Activated CD4-positive, alpha-beta T cell treated with anti-CD3 and anti-CD28 coated beads, Interleukin-2, amount 50 U/mL, for 48 hours (primary cell): Measurements from ENCODE around the gene NHERF2.

Experiments
- DNase-seq, 2 experiments: peaks; one replicate each; pipeline ENCODE4 v3.0.0-alpha.2; 2020

NHERF2 gene

DNA sequence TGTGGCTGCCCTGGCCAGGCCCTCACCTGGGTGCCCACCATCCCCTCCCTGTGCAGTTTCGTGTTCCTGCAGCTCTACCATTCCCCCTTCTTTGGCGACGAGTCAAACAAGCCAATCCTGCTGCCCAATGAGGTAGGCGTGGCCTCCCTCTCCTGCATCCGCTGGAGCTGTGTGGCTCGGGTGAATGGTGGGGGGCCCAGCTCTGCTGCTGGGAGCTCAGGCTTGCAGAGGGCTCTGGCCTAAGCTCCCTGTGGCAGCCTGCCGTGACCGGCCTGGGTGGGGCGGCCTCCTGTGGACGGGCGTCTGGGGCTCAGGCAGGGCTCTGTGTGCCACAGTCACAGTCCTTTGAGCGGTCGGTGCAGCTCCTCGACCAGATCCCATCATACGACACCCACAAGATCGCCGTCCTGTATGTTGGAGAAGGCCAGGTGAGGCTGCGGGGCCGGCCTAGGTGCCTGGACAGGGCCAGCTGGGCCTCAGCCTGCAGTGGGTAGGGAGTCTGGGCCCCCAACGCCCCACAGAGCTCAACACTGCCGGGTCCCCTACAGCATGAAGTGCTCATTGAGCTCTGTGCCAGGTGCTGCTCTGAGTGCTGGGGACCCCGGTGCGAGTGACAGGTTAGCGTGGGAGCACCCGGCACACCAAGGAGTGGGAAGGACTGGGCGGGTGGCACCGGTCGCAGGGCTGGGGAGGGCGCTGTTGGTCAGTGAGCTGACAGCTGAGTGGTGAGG, 58.4 kb downstream of the NHERF2 start:
- no peak for DNase-seq

- no peak for DNase-seq
Measured at GRCh38 chr16:2085669-2086068, 59.0 kb downstream of the NHERF2 start.

GRCh38 chr16:2086106-2086742, 59.5 kb downstream of the NHERF2 start:
- no peak for DNase-seq

DNA sequence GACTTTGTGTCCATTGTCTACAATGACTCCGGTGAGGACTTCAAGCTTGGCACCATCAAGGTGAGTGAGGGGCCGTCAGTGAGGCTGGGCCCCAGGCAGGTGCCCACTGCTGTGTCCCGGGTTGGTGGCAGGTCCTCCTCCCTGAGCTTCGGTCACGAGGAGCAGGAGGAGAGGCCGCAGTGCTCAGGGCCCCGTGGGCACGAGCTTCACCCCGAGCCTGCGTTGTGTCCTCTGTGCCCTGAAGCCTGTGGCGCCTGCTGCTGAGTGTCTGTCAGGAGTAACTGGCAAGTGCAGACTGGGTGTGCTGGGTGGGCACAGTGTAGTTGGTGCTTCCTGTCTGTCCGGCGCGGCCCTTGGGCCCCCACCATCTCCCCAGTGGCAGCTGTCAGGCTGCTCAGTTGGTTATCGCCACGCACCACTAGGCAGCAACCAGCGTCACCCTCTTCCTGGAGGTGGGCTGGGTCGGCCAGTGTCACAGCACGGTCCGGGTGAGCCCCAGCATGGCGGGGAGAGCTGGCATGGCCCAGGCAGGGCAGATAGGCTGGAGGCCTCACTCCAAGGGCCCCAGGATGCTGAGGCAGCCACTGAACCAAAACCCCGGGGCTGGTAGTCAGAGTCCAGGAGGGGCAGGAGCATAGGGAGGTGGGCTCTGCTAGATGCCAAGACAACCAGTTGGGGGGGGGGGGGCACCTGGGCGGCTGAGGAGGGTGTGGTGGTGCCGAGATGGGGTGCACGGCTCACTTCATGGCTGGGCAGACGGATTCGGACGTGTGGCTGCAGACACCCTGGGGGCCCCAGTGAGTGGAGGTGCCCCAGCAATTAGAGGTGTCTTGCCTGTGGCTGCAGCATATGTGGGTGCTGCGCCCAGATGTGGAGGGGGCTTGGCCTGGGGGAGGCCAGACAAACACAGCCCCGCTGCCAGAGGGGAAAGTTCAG, 60.4 kb downstream of the NHERF2 start:
- DNase-seq = no peak

DNA sequence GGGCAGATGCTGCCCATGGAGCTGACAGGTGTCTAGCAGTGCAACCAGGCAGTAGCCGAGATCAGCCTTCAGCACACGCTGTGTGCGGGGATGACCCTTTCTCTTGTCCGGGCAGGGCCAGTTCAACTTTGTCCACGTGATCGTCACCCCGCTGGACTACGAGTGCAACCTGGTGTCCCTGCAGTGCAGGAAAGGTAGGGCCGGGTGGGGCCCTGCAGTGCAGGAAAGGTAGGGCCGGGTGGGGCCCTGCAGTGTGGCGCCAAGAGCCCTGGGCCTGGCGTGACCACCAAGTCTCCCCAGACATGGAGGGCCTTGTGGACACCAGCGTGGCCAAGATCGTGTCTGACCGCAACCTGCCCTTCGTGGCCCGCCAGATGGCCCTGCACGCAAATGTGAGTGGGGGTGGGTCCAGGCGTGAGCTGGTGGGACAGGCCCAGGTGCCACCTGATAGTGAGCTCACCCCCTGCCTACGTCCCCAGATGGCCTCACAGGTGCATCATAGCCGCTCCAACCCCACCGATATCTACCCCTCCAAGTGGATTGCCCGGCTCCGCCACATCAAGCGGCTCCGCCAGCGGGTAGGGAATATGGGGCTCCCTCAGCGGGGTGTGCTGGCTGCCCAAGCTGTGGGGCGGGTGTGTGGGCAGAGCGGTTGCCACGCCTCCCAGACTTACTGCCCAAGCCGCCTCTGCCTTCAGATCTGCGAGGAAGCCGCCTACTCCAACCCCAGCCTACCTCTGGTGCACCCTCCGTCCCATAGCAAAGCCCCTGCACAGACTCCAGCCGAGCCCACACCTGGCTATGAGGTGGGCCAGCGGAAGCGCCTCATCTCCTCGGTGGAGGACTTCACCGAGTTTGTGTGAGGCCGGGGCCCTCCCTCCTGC, 61.3 kb downstream of the NHERF2 start:
- DNase-seq = no peak
